K562 (cell line): ENCODE results near the gene NAPEPLD. TPM values are rescaled to one million over a fixed set of nuclear protein-coding genes. Genes with fewer than 3 reads are reported as not detected.
"Not testable (repeated sequence)": the region's sequence is repeated elsewhere in the genome, so short reads cannot be mapped to it uniquely, and the experiment has no call there.

Experiments
- ATAC-seq: fragments of 200-7000 bp; cut with Tn5 transposase; 3 replicates; pipeline ENCODE4 v1.9.1; 2020; ENCODE audit warnings: moderate library complexity
- BruUV-seq: library from RNA; stranded (reverse); fragments of 400-500 nt; replicated peaks from 2 replicates; lab custom pipeline; 2021; lab: Mats Ljungman, UMichigan
- CTCF ChIA-PET: fragments of 300-600 bp; formaldehyde crosslinking; extraction: SDS; loops from one replicate; lab custom pipeline; 2021; ENCODE audit warnings: low intra/inter-chr PET ratio; lab: Yijun Ruan, JAX
- POLR2A ChIA-PET: fragments of 300-600, 350-650 bp; sonication (Branson Sonifier 250); formaldehyde crosslinking; extraction: SDS; loops from one replicate; lab custom pipeline; 2021; ENCODE audit warnings: antibody characterized with exemption, inconsistent platforms; lab: Yijun Ruan, JAX
- DNase-seq, 4 experiments: peaks; one replicate each; pipeline versions ENCODE4 v3.0.0 to v3.0.0-alpha.2; 2011 to 2018; ENCODE audit warnings: low spot score in 3 of 4, mixed read lengths in 3 of 4; ENCODE audit errors: extremely low read depth in 1 of 4
- FAIRE-seq: peaks from 2 replicates; lab custom pipeline; 2011; peaks lifted over from hg19 to GRCh38; lab: Jason Lieb, UNC
- H2AFZ ChIP-seq: 2 replicates; pipeline ENCODE4 v1.6.0; 2011; ENCODE audit warnings: low read depth, low read length, control low read depth, inconsistent platforms
- H3K27ac ChIP-seq: fragments of 200-600 bp; 3 replicates; pipeline ENCODE4 v1.8.0; 2011; ENCODE audit warnings: low read depth, mild to moderate bottlenecking, control low read depth, inconsistent platforms, low read length, moderate library complexity, mixed read lengths; ENCODE audit errors: extremely low read depth
- H3K27me3 ChIP-seq, 2 experiments: fragments of 300-600 bp in 1 of 2; 2 replicates in 1 of 2; 3 replicates in 1 of 2; pipeline versions ENCODE4 v1.6.0 to v1.8.0; 2011; ENCODE audit warnings: inconsistent platforms in 2 of 2, low read length in 2 of 2, mild to moderate bottlenecking in 1 of 2, mixed read lengths in 1 of 2, moderate library complexity in 1 of 2; ENCODE audit not compliant: control insufficient read depth in 2 of 2, insufficient read depth in 2 of 2
- H3K36me3 ChIP-seq: fragments of 300-600 bp; 3 replicates; pipeline ENCODE4 v1.8.0; 2011; ENCODE audit warnings: mild to moderate bottlenecking, low read length, inconsistent platforms; ENCODE audit not compliant: control insufficient read depth, insufficient read depth
- H3K4me1 ChIP-seq, 2 experiments: fragments of 200-600 bp in 1 of 2; replicated peaks in 1 of 2; 2 replicates in 1 of 2; 3 replicates in 1 of 2; pipeline versions ENCODE4 v1.5.1 to v1.8.0; 2011; ENCODE audit warnings: inconsistent platforms in 2 of 2, low read length in 2 of 2, mild to moderate bottlenecking in 1 of 2, mixed read lengths in 1 of 2, moderate library complexity in 1 of 2; ENCODE audit not compliant: control insufficient read depth in 2 of 2, insufficient read depth in 2 of 2
- H3K4me2 ChIP-seq: 2 replicates; pipeline ENCODE4 v1.6.1; 2011; ENCODE audit warnings: low read length, control low read depth, inconsistent platforms, mixed read lengths; ENCODE audit not compliant: insufficient read depth
- H3K4me3 ChIP-seq: fragments of 200-600 bp; sonication (generic), shearing (Covaris generic); 2 replicates; pipeline ENCODE4 v1.5.1; 2016; ENCODE audit warnings: control low read depth, inconsistent platforms
- H3K79me2 ChIP-seq: fragments of 200-600 bp; 3 replicates; pipeline ENCODE4 v1.8.0; 2011; ENCODE audit warnings: low read length, inconsistent platforms; ENCODE audit not compliant: control insufficient read depth, insufficient read depth
- H3K9ac ChIP-seq, 2 experiments: 2 replicates each; pipeline versions ENCODE4 v1.6.0 to v1.6.1; 2011; ENCODE audit warnings: low read depth in 2 of 2, low read length in 2 of 2, control low read depth in 1 of 2, inconsistent platforms in 1 of 2, mild to moderate bottlenecking in 1 of 2, mixed read lengths in 1 of 2; ENCODE audit not compliant: insufficient read depth in 1 of 2
- H3K9me1 ChIP-seq: one replicate; pipeline ENCODE4 v1.6.0; 2011; ENCODE audit warnings: inconsistent platforms, mild to moderate bottlenecking, low read length, moderate library complexity; ENCODE audit not compliant: control insufficient read depth, insufficient read depth
- H3K9me3 ChIP-seq: replicated peaks from 2 replicates; pipeline ENCODE4 v1.5.1; 2011; ENCODE audit warnings: low read depth, low read length, inconsistent platforms; ENCODE audit not compliant: control insufficient read depth, insufficient read depth
- H4K20me1 ChIP-seq: replicated peaks from 2 replicates; pipeline ENCODE4 v1.6.1; 2011; ENCODE audit warnings: low read length, inconsistent platforms, mixed read lengths; ENCODE audit not compliant: control insufficient read depth, insufficient read depth
- NFIC ChIP-seq: fragments of 450-650 bp; IDR thresholded peaks from 2 replicates; pipeline ENCODE4 v1.6.1; 2017; ENCODE audit warnings: mild to moderate bottlenecking, inconsistent platforms
- WGBS: fragments of 100-300 bp; shearing (Covaris generic); methylation state at CpG from one replicate; pipeline ENCODE4 v1.1.6; 2016; ENCODE audit warnings: low coverage, mixed read lengths; ENCODE audit not compliant: insufficient coverage; ENCODE audit errors: missing lambda C conversion rate; 5-methylcytosine and 5-hydroxymethylcytosine counted together
- in situ Hi-C: fragments of 300-500 bp; cut with MboI; formaldehyde crosslinking; loops from 4 replicates; pipeline ENCODE4 v1.15.0; 2018; ENCODE audit warnings: inconsistent platforms, mixed read lengths
- intact Hi-C: fragments of 100-400 bp; cut with micrococcal nuclease; formaldehyde crosslinking; loops from 2 replicates; pipeline ENCODE4 v1.14.2; 2022
- polyA plus RNA-seq, 8 experiments: library from polyadenylated mRNA; depleted of rRNA in 4 of 8; stranded (reverse) in 5 of 8; unstranded in 3 of 8; fragments of >200 nt; fragmentation: Nextera tagmentation in 2 of 8; fragmentation: Illumina TruSeq in 1 of 8; extraction: Ambion mirVana in 2 of 8; extraction: Trizol in 1 of 8; gene quantifications; 2 replicates each; pipeline versions ENCODE4 v1.2.1 to v1.2.3, GENCODE V29; 2011 to 2014; ENCODE audit warnings: inconsistent platforms in 1 of 8, missing spikeins in 1 of 8
- total RNA-seq, 7 experiments: library from RNA; depleted of rRNA in 6 of 7; stranded (reverse); fragments of >200 nt in 6 of 7; fragmentation: Illumina TruSeq in 2 of 7; extraction: Trizol in 2 of 7; gene quantifications; 2 replicates each; pipeline versions ENCODE4 v1.2.1 to v1.2.3, GENCODE V29; 2011 to 2021; ENCODE audit warnings: low replicate concordance in 1 of 7

The NAPEPLD gene
- total and polyA plus RNA-seq, 9 of the 15 experiments (the other 6 are each of a cell fraction or from before 2014, with no cell fraction given): 3.2 to 11.0 (median 7.5) TPM

DNA sequence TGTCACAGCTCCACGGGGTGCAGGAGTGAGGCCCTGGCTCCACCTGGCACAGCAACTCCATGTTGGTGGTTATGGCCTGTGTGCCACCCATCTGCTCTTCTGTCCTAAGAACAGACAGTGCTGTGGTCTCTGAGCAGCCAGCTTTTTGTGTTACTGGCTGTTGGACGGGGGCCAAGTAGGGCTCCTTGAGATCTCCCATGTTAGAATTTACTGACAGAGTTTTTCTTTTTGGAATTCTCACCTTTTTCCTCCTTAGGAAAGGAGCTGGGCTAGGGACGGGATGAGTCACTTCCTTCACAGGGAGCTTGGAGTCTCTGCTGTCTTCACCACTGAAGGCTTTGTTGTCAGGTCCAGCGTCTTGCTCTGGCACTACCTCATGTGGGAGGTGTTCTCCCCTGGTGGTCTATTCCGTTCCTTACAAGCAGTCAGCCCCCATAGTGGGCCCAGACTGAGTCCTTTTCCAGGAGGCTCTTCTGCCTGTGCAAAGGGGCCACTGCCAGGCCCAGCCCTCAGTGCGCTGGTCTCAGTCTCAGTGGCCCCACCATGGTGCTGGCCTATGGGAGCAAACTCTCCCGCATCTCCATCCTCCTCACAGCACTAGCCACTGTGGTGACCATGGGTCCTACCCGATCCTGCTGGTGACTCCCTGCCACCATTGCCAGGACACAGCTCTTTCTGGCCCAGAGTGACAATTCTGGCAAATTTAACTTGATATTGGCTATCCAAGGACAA is 23.7 kb upstream of the NAPEPLD start:
- H3K9me3 ChIP-seq, in situ Hi-C loops, H3K27ac ChIP-seq, H3K27me3 ChIP-seq, intact Hi-C loops, H3K9ac ChIP-seq, H3K79me2 ChIP-seq, DNase-seq, H3K4me2 ChIP-seq, CTCF ChIA-PET, FAIRE-seq, BruUV-seq, H3K36me3 ChIP-seq, H3K4me3 ChIP-seq, H2AFZ ChIP-seq, H3K4me1 ChIP-seq, POLR2A ChIA-PET, H4K20me1 ChIP-seq, H3K9me1 ChIP-seq: not testable (repeated sequence)
- ATAC-seq: peak; percentile 45
- 25% methylated on average over 7 of the region's 8 CpGs for WGBS
- TF ChIP-seq NFIC: peak; percentile 66

DNA sequence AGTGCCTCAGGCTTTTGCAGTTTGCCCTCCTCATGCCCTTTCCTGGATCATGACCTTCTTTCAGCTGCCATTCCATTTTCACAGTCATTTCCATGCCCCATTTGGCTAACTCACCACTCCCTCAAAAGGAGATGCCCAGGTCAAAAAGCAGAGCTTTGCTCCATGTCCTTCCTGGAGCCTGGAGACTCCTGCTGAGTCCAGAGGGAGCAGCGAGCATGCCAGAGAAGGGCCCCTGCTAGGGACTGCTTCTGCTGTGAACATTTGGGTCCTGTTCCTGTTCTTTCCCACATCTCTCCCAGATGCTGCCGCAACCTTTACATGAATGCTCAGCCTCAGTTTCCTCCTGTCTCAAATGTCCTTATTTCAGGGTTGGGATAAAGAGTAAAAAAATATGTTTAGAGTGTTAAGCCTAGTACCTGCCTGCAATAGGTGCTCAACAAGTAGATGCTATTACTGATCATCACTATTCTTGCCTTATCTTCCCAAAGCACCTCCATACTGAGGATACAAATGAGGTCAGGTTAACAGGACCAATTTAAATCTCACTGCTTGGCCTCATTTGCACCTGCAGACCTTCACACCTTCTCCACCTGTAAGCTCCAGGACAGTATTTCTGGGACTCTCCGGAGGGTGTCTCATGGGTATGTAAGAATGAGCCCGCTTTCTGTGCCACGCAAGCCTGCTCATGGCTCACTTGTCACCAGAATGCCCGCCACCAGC is 23.0 kb upstream of the NAPEPLD start:
- H3K27me3 ChIP-seq, H3K79me2 ChIP-seq, H3K9me3 ChIP-seq, CTCF ChIA-PET, H3K9ac ChIP-seq, in situ Hi-C loops, H2AFZ ChIP-seq, H3K27ac ChIP-seq, FAIRE-seq, H3K36me3 ChIP-seq, ATAC-seq, H3K9me1 ChIP-seq, POLR2A ChIA-PET, DNase-seq, H3K4me2 ChIP-seq, H3K4me1 ChIP-seq, BruUV-seq, H3K4me3 ChIP-seq, intact Hi-C loops, H4K20me1 ChIP-seq: not testable (repeated sequence)
- 47% methylated on average over 6 of the region's 6 CpGs for WGBS

DNA sequence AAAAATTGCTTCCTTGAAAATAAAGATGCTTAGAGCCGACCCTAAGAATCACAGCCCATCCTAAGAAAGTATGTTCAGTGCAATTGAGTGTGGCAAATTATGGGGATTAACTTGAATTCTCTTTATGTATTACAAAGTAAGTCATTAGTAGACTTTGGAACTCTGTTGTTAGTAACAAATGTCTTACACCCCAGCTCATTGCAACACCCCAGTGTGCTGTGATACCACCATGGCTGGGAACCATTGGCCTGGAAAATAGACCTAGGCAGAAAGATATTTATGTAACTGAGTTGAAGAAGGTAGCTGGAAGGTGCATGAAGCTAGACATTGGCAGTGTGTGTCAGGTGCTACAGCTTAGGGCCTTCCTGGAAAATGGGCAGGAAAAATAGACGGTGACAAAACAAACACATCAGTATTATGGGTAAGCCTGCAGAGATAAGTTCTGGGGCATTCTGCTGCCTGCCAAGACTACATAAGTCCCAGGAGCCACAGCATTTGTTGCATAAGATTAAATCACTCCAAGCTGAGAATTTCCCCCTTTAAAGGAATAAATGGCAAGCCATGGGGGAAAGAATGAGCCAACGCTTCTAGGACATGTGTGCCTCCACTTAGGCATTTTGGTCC is 18.1 kb upstream of the NAPEPLD start:
- H3K9me3 ChIP-seq, ATAC-seq, H3K9ac ChIP-seq, H4K20me1 ChIP-seq, H3K4me1 ChIP-seq, H3K79me2 ChIP-seq, H3K27me3 ChIP-seq, intact Hi-C loops, H2AFZ ChIP-seq, H3K4me3 ChIP-seq, POLR2A ChIA-PET, DNase-seq, CTCF ChIA-PET, H3K36me3 ChIP-seq, H3K9me1 ChIP-seq, in situ Hi-C loops, BruUV-seq, H3K27ac ChIP-seq, FAIRE-seq, H3K4me2 ChIP-seq: not testable (repeated sequence)
- WGBS: 18% methylated on average over 3 of the region's 3 CpGs
